Astrocyte of the spinal cord (primary cell): ENCODE measurements around the gene C2orf68.

Source experiments
- DNase-seq: peaks from one replicate; pipeline ENCODE4 v3.0.0; 2011; ENCODE audit warnings: low read depth, low spot score
- H3K4me3 ChIP-seq: 2 replicates; pipeline ENCODE4 v1.5.1; 2011; ENCODE audit warnings: low read depth, mild to moderate bottlenecking, low read length, moderate library complexity
- CTCF ChIP-seq: IDR thresholded peaks from 2 replicates; pipeline ENCODE4 v1.5.1; 2012; ENCODE audit warnings: low read depth, mild to moderate bottlenecking, low read length, inconsistent platforms
- in situ Hi-C: cut with HindIII; loops from 2 replicates; pipeline ENCODE4 v1.10.0; 2017; ENCODE audit warnings: low sequenced_read_pairs

Gene C2orf68

GRCh38 chr2:85648619-85649018, 36.8 kb upstream of the C2orf68 start:
- DNase-seq, result peak; percentile 58
- peak; percentile 59 for TF ChIP-seq CTCF
- in situ Hi-C loops, result no loop called here
- H3K4me3 ChIP-seq, result no peak overlapping the region

- no peak overlapping the region for H3K4me3 ChIP-seq
- in situ Hi-C loops, result no loop called here
- DNase-seq, result no peak
- TF ChIP-seq CTCF, result no peak
These were observed 36.1 kb upstream of the C2orf68 start for GRCh38 chr2:85647823-85648526.

- DNase-seq, result no peak
- no peak overlapping the region for H3K4me3 ChIP-seq
- in situ Hi-C loops, result no loop called here
- no peak for TF ChIP-seq CTCF
These were observed 34.3 kb upstream of the C2orf68 start for GRCh38 chr2:85646166-85646565.

- no peak for DNase-seq
- TF ChIP-seq CTCF, result no peak
- H3K4me3 ChIP-seq, result no peak overlapping the region
- in situ Hi-C loops, result no loop called here
These were observed 33.0 kb upstream of the C2orf68 start for GRCh38 chr2:85644909-85645308.

- H3K4me3 ChIP-seq, result no peak overlapping the region
- no peak for DNase-seq
- in situ Hi-C loops, result no loop called here
- TF ChIP-seq CTCF, result no peak
These were observed 30.9 kb upstream of the C2orf68 start for GRCh38 chr2:85642725-85643124.

GRCh38 chr2:85635636-85636035, 23.8 kb upstream of the C2orf68 start:
- H3K4me3 ChIP-seq, result no peak overlapping the region
- TF ChIP-seq CTCF, result no peak
- DNase-seq, result no peak
- in situ Hi-C loops, result no loop called here
